Keratinocyte (primary cell): Measurements from ENCODE around the gene SPRR2E. TPM values are rescaled to one million over a fixed set of nuclear protein-coding genes. Genes with fewer than 3 reads are reported as not detected.
A peak's percentile ranks its signal among the peaks of the same experiment; 100 is the strongest.
"Not testable (repeated sequence)": the region's sequence is repeated elsewhere in the genome, so short reads cannot be mapped to it uniquely, and the experiment has no call there.

Source experiments
- DNase-seq: peaks from one replicate; pipeline ENCODE4 v3.0.0-alpha.2; 2011; ENCODE audit warnings: low read depth, missing footprints, low spot score
- FAIRE-seq: peaks from 2 replicates; lab custom pipeline; 2011; peaks lifted over from hg19 to GRCh38; lab: Jason Lieb, UNC
- H2AFZ ChIP-seq: 2 replicates; pipeline ENCODE4 v1.6.0; 2012; ENCODE audit warnings: low read length, control low read depth, inconsistent platforms; ENCODE audit not compliant: control insufficient read depth
- H3K27ac ChIP-seq: 2 replicates; pipeline ENCODE4 v1.5.1; 2011; ENCODE audit warnings: low read length; ENCODE audit not compliant: control insufficient read depth, insufficient read depth
- H3K27me3 ChIP-seq: 3 replicates; pipeline ENCODE4 v1.6.0; 2011; ENCODE audit warnings: low read length; ENCODE audit not compliant: control insufficient read depth, insufficient read depth; ENCODE audit errors: extremely low read depth
- H3K36me3 ChIP-seq, 2 experiments: 2 replicates in 1 of 2; 3 replicates in 1 of 2; pipeline ENCODE4 v1.5.1; 2011; ENCODE audit warnings: low read length in 2 of 2, mild to moderate bottlenecking in 1 of 2; ENCODE audit not compliant: control insufficient read depth in 2 of 2, insufficient read depth in 2 of 2; ENCODE audit errors: extremely low read depth in 1 of 2
- H3K4me1 ChIP-seq: 3 replicates; pipeline ENCODE4 v1.5.1; 2011; ENCODE audit warnings: low read length; ENCODE audit not compliant: control insufficient read depth, insufficient read depth; ENCODE audit errors: extremely low read depth
- H3K4me2 ChIP-seq: 3 replicates; pipeline ENCODE4 v1.6.0; 2011; ENCODE audit warnings: low read depth, low read length; ENCODE audit not compliant: control insufficient read depth, insufficient read depth; ENCODE audit errors: extremely low read depth
- H3K4me3 ChIP-seq, 3 experiments: fragments of 200-600 bp in 1 of 3; sonication (generic) in 1 of 3; 2 replicates in 2 of 3; 3 replicates in 1 of 3; pipeline ENCODE4 v1.5.1; 2011 to 2016; ENCODE audit warnings: low read length in 3 of 3, mild to moderate bottlenecking in 3 of 3, control low read depth in 2 of 3, inconsistent platforms in 1 of 3, low read depth in 1 of 3, mixed read lengths in 1 of 3, mixed run types in 1 of 3, moderate library complexity in 1 of 3; ENCODE audit not compliant: control insufficient read depth in 2 of 3, insufficient read depth in 2 of 3; ENCODE audit errors: extremely low read depth in 1 of 3
- H3K79me2 ChIP-seq: 2 replicates; pipeline ENCODE4 v1.6.0; 2012; ENCODE audit warnings: low read length; ENCODE audit not compliant: control insufficient read depth, insufficient read depth
- H3K9ac ChIP-seq: 3 replicates; pipeline ENCODE4 v1.6.0; 2011; ENCODE audit warnings: low read length; ENCODE audit not compliant: control insufficient read depth, insufficient read depth; ENCODE audit errors: extremely low read depth
- H3K9me1 ChIP-seq: 3 replicates; pipeline ENCODE4 v1.6.0; 2011; ENCODE audit warnings: low read length; ENCODE audit not compliant: control insufficient read depth, insufficient read depth; ENCODE audit errors: extremely low read depth
- H3K9me3 ChIP-seq: 2 replicates; pipeline ENCODE4 v1.5.1; 2012; ENCODE audit warnings: low read depth, low read length; ENCODE audit not compliant: control insufficient read depth
- H4K20me1 ChIP-seq: 3 replicates; pipeline ENCODE4 v1.6.0; 2011; ENCODE audit warnings: low read length; ENCODE audit not compliant: control insufficient read depth, insufficient read depth; ENCODE audit errors: extremely low read depth
- EZH2 ChIP-seq: IDR thresholded peaks from one replicate; pipeline ENCODE4 v1.6.1; 2012; ENCODE audit warnings: inconsistent platforms, mild to moderate bottlenecking, low read length, moderate library complexity
- dilution Hi-C: fragments of 300-500 bp; cut with MboI; formaldehyde crosslinking; loops from one replicate; pipeline ENCODE4 v1.7.0; 2020; ENCODE audit warnings: low sequenced_read_pairs; ENCODE audit not compliant: extremely low pct_ligation_motif_present
- polyA plus RNA-seq, 5 experiments: library from polyadenylated mRNA; depleted of rRNA in 3 of 5; stranded (reverse) in 3 of 5; stranded (forward) in 1 of 5; unstranded in 1 of 5; fragments of >200 nt; gene quantifications; 1 replicate in 1 of 5; 2 replicates in 3 of 5; 3 replicates in 1 of 5; pipeline versions ENCODE4 v1.2.1 to v1.2.3, GENCODE V29; 2011 to 2012; ENCODE audit warnings: missing spikeins in 2 of 5, low read depth in 1 of 5, low replicate concordance in 1 of 5
- TF ChIP-seq, protein P1 (sequence below), 3 experiments: IDR thresholded peaks in 1 of 3; conservative IDR thresholded peaks in 1 of 3; optimal IDR thresholded peaks in 1 of 3; 2 replicates in 2 of 3; 3 replicates in 1 of 3; pipeline versions ENCODE3 to v1.5.1; 2011; ENCODE audit warnings: low read length in 3 of 3, mild to moderate bottlenecking in 3 of 3, moderate library complexity in 2 of 3, control low read depth in 1 of 3, inconsistent platforms in 1 of 3; ENCODE audit not compliant: insufficient read depth in 2 of 3; ENCODE audit errors: extremely low read depth in 1 of 3

SPRR2E gene
- polyA plus RNA-seq, 1 donor (not counting 4 experiments of a cell fraction or from before 2014, with no cell fraction given): 10.5 TPM

- dilution Hi-C loops: no loop called here
Observed at GRCh38 chr1:153133267-153133666, 38.9 kb upstream of the SPRR2E start.

DNA sequence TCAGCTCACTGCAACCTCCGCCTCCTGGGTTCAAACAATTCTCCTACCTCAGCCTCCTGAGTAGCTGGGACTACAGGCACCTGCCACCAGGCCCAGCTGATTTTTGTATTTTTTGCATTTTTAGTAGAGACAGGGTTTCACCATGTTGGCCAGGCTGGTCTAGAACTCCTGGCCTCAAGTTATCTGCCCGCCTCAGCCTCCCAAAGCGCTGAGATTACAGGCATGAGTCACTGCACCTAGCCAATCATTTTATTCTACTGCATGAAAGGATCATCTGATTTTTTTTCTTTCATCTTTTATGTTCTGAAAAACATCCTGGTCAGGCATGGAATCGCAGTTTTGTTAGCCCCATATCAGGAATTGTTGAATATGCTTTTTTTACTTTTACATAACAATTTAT is 34.4 kb upstream of the SPRR2E start:
- H3K4me3 ChIP-seq, H3K79me2 ChIP-seq, H3K27ac ChIP-seq, H3K36me3 ChIP-seq, H3K4me2 ChIP-seq, H3K9me1 ChIP-seq, H4K20me1 ChIP-seq, H3K9me3 ChIP-seq, FAIRE-seq, H3K27me3 ChIP-seq, H2AFZ ChIP-seq, H3K9ac ChIP-seq, DNase-seq, dilution Hi-C loops: not testable (repeated sequence)
- H3K4me1 ChIP-seq: peaks cover 22% of the 10 kb centered on the region

More at GRCh38 chr1:153133267-153133666, 38.9 kb upstream of the SPRR2E start:
- Histone ChIP-seq H3K9me3 (no peaks in the 10 kb centered on the region), H3K9ac (no peak overlapping the region), H3K27ac (no peak overlapping the region), H3K27me3 (no peaks in the 10 kb centered on the region), H4K20me1 (no peaks in the 10 kb centered on the region), H3K4me1 (peaks cover 10% of the 10 kb centered on the region), H3K79me2 (no peaks in the 10 kb centered on the region), H2AFZ (no peak overlapping the region), H3K9me1 (no peaks in the 10 kb centered on the region), H3K4me3 (no peak overlapping the region), H3K4me2 (no peak overlapping the region), H3K36me3 (no peaks in the 10 kb centered on the region)
- DNase-seq: no peak
- TF ChIP-seq, protein P1, sequence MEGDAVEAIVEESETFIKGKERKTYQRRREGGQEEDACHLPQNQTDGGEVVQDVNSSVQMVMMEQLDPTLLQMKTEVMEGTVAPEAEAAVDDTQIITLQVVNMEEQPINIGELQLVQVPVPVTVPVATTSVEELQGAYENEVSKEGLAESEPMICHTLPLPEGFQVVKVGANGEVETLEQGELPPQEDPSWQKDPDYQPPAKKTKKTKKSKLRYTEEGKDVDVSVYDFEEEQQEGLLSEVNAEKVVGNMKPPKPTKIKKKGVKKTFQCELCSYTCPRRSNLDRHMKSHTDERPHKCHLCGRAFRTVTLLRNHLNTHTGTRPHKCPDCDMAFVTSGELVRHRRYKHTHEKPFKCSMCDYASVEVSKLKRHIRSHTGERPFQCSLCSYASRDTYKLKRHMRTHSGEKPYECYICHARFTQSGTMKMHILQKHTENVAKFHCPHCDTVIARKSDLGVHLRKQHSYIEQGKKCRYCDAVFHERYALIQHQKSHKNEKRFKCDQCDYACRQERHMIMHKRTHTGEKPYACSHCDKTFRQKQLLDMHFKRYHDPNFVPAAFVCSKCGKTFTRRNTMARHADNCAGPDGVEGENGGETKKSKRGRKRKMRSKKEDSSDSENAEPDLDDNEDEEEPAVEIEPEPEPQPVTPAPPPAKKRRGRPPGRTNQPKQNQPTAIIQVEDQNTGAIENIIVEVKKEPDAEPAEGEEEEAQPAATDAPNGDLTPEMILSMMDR (optimal IDR thresholded peaks at IDR 0.05 in 1 of 3, IDR thresholded peaks at IDR 0.05 in 1 of 3, conservative IDR thresholded peaks at IDR 0.05 in 1 of 3; ENCODE audit: extremely low read depth in 1 of 3, insufficient read depth in 2 of 3, low read length in 3 of 3): no peak
- TF ChIP-seq EZH2: no peak
- FAIRE-seq: no peak

- dilution Hi-C loops: no loop called here
- Histone ChIP-seq H3K4me1 (peaks cover 35% of the 10 kb centered on the region), H3K27ac (peak overlapping the region; percentile 27), H3K36me3 (no peaks in the 10 kb centered on the region), H4K20me1 (no peaks in the 10 kb centered on the region), H3K27me3 (no peaks in the 10 kb centered on the region), H3K9me1 (no peaks in the 10 kb centered on the region), H2AFZ (peak overlapping the region; percentile 48), H3K4me2 (no peak overlapping the region), H3K4me3 (no peak overlapping the region), H3K9me3 (no peaks in the 10 kb centered on the region), H3K79me2 (no peaks in the 10 kb centered on the region), H3K9ac (no peak overlapping the region)
- TF ChIP-seq, protein P1 (optimal IDR thresholded peaks at IDR 0.05 in 1 of 3, IDR thresholded peaks at IDR 0.05 in 1 of 3, conservative IDR thresholded peaks at IDR 0.05 in 1 of 3; ENCODE audit: extremely low read depth in 1 of 3, insufficient read depth in 2 of 3, low read length in 3 of 3): no peak
- TF ChIP-seq EZH2: no peak
- no peak for DNase-seq
- peak; percentile 87 for FAIRE-seq
Observed at GRCh38 chr1:153127296-153127695, 33.0 kb upstream of the SPRR2E start.
